RWPE2 (cell line): Measurements from ENCODE around the gene VPS16.
A peak's percentile ranks its signal among the peaks of the same experiment; 100 is the strongest.
"Not testable (repeated sequence)": the region's sequence is repeated elsewhere in the genome, so short reads cannot be mapped to it uniquely, and the experiment has no call there.

Source experiments
- ATAC-seq: fragments of 200-7000 bp; cut with Tn5 transposase; 3 replicates; pipeline ENCODE4 v1.9.1; 2021; ENCODE audit warnings: low read depth
- DNase-seq: peaks from one replicate; pipeline ENCODE4 v3.0.0-alpha.2; 2020; ENCODE audit warnings: low spot score
- H3K27ac ChIP-seq: fragments of 450-650 bp; 2 replicates; pipeline ENCODE4 v1.5.1; 2017; ENCODE audit warnings: mild to moderate bottlenecking; ENCODE audit not compliant: poor library complexity, severe bottlenecking
- H3K27me3 ChIP-seq: fragments of 250-450 bp; sonication (Bioruptor Pico); 2 replicates; pipeline ENCODE4 v1.5.1; 2021; ENCODE audit warnings: mild to moderate bottlenecking, moderate library complexity; ENCODE audit not compliant: insufficient read depth, poor library complexity, severe bottlenecking
- H3K36me3 ChIP-seq: fragments of 250-450 bp; sonication (Bioruptor Pico); 2 replicates; pipeline ENCODE4 v1.5.1; 2020; ENCODE audit warnings: low read depth, mild to moderate bottlenecking, moderate library complexity
- H3K4me1 ChIP-seq: fragments of 250-450 bp; sonication (Bioruptor Pico); 2 replicates; pipeline ENCODE4 v1.5.1; 2021; ENCODE audit warnings: mild to moderate bottlenecking, moderate library complexity; ENCODE audit not compliant: insufficient read depth, poor library complexity, severe bottlenecking
- H3K4me3 ChIP-seq: fragments of 250-450 bp; sonication (Bioruptor Pico); 2 replicates; pipeline ENCODE4 v1.5.1; 2021; ENCODE audit warnings: mild to moderate bottlenecking, moderate library complexity; ENCODE audit not compliant: severe bottlenecking
- H3K9me3 ChIP-seq: fragments of 250-450 bp; sonication (Bioruptor Pico); 2 replicates; pipeline ENCODE4 v1.5.1; 2021; ENCODE audit warnings: mild to moderate bottlenecking, moderate library complexity; ENCODE audit not compliant: severe bottlenecking
- CTCF ChIP-seq: fragments of 450-650 bp; IDR thresholded peaks from one replicate; pipeline ENCODE4 v1.5.1; 2017; ENCODE audit warnings: mild to moderate bottlenecking, moderate library complexity; ENCODE audit not compliant: poor library complexity, severe bottlenecking

Gene VPS16

DNA sequence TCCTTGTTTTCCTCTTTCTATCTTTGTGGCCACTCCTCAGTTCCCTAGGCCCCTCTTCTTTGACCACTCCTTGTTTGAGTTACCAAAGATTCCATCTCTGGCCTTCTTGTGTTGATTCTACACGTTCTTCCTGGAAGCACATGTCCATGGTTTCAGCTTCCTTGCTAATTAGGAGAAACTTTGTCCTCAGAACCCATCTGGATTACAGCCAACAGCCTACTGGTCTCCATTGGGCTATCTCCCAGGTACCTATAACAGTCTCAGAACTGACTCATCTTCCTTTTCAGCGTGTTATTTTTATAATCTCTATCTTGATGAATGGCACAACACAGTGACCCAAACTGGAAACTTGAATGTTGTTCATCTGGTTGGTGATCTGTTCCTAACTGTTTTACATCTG lies 50.2 kb downstream of the VPS16 start:
- ATAC-seq = peak; percentile 73
- no peak for DNase-seq
- no peak for TF ChIP-seq CTCF
- Histone ChIP-seq H3K4me1 (peaks cover 18% of the 10 kb centered on the region), H3K27ac (peak overlapping the region; percentile 21), H3K9me3 (no peaks in the 10 kb centered on the region), H3K27me3 (no peaks in the 10 kb centered on the region), H3K4me3 (no peak overlapping the region), H3K36me3 (no peaks in the 10 kb centered on the region)

DNA sequence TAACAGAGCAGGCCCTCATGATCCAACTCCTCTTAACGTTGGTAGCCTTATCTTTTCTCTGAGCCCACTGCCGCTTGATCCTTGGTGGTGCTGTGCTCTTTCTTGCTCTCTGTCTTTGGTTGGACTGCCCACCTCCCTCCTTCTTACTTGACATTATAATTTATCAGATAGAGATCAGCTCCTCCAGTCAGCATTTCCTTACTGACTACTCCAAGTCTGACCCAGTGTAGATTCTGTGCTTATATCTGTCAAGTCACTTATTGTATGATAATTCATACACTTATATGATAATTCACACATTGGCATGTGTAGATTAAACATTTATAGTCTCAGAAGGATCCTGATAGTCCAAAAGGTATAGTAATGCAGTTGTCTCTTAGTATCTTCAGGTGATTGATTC lies 50.8 kb downstream of the VPS16 start:
- ATAC-seq = no peak

DNA sequence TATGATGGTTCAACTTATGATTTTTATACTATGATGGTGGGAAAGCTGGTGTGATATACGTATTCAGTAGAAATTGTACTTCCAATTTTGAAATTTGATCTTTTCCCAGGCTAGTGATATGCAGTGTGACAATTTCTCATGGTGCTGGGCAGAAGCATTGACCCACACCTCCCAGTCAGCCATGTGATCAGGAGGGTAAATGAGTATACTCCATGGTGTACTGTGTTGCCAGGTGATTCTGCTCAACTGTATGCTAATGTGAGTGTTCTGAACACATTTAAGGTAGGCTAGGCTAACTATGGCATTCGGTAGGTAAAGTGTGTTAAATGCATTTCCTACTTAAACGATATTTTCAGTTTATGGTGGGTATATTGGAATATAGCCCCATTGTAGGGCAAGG lies 51.8 kb downstream of the VPS16 start:
- no peak for ATAC-seq
- Histone ChIP-seq H3K4me3 (no peak overlapping the region), H3K9me3 (no peaks in the 10 kb centered on the region), H3K27me3 (no peaks in the 10 kb centered on the region), H3K27ac (no peak overlapping the region), H3K4me1 (peaks cover 18% of the 10 kb centered on the region), H3K36me3 (no peaks in the 10 kb centered on the region)
- TF ChIP-seq CTCF = no peak
- no peak for DNase-seq

More for the DNA sequence above, 50.8 kb downstream of the VPS16 start:
- Histone ChIP-seq H3K36me3 (no peaks in the 10 kb centered on the region), H3K4me3 (no peak overlapping the region), H3K9me3 (no peaks in the 10 kb centered on the region), H3K27me3 (no peaks in the 10 kb centered on the region), H3K27ac (peak overlapping the region; percentile 21), H3K4me1 (peaks cover 18% of the 10 kb centered on the region)
- DNase-seq = no peak
- TF ChIP-seq CTCF = no peak

DNA sequence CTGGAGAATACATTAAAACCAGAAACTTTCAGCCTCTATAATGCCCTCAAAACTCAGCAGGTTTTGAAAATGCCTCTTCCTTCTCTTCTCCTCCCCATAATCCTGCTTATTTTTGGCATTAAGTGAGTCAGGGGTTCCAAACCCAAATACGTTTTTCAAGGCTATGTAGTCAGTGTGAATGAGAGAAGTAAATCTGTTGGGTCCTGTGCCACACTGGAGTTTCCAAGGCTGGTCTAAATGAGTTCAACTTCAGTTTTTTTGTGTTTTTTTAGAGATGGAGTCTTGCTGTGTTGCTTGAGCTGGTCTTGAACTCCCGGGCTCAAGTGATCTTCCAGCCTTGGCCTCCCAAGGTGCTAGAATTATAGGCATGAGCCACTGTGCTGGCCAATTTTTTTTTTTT lies 53.7 kb downstream of the VPS16 start:
- Histone ChIP-seq H3K27ac (no peak overlapping the region), H3K36me3 (no peaks in the 10 kb centered on the region), H3K4me3 (no peak overlapping the region), H3K4me1 (peaks cover 15% of the 10 kb centered on the region), H3K9me3 (no peaks in the 10 kb centered on the region), H3K27me3 (no peaks in the 10 kb centered on the region)
- no peak for ATAC-seq
- TF ChIP-seq CTCF = no peak
- DNase-seq = no peak

GRCh38 chr20:2895154-2895553 lies 54.6 kb downstream of the VPS16 start:
- not testable (repeated sequence) for H3K4me3 ChIP-seq, DNase-seq, H3K9me3 ChIP-seq, H3K36me3 ChIP-seq, H3K27ac ChIP-seq, ATAC-seq, H3K27me3 ChIP-seq
- H3K4me1 ChIP-seq = peaks cover 12% of the 10 kb centered on the region
